ENCODE results near the gene ARID1B.

DNA sequence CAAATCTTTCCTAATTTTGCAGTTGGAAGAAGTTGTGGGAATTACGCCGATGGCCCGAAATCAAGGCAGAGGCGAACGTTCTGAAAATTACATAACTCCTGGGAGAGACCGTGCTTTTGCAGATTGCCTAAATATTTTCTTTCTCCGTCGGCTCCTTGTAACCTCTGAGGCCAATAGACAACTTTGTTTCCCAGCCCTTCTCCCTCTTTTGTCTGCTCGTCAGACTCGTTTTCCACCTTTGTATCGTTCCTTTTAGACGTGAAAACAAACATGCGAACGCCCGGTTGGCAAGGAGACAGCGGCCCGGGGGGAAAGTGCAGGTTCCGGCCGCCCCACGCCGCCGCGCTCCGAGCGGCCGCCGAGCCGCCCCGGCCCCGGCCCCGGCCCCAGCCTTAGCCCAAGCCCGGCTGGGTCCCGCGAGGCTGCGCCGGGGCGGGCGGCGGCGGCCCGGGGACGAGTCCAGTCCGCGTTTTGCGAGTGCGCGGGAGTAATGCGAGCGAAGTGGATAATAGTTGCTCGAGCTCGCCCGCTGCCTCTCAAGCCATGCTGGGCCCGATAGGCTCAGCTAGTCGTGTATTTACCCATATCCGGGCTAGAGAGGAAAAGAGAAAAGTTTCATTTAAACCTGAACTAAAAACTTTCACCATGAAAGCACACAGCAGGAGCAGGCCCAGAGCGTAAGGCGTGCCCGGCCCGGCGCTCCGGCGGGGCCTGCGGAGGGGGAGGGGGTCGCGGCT is at the start of gene ARID1B:
- TF ChIP-seq, protein P1, sequence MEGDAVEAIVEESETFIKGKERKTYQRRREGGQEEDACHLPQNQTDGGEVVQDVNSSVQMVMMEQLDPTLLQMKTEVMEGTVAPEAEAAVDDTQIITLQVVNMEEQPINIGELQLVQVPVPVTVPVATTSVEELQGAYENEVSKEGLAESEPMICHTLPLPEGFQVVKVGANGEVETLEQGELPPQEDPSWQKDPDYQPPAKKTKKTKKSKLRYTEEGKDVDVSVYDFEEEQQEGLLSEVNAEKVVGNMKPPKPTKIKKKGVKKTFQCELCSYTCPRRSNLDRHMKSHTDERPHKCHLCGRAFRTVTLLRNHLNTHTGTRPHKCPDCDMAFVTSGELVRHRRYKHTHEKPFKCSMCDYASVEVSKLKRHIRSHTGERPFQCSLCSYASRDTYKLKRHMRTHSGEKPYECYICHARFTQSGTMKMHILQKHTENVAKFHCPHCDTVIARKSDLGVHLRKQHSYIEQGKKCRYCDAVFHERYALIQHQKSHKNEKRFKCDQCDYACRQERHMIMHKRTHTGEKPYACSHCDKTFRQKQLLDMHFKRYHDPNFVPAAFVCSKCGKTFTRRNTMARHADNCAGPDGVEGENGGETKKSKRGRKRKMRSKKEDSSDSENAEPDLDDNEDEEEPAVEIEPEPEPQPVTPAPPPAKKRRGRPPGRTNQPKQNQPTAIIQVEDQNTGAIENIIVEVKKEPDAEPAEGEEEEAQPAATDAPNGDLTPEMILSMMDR (IDR thresholded peaks at IDR 0.05): no peak
- TF ChIP-seq EP300 (IDR thresholded peaks at IDR 0.05) (no peak), POLR2AphosphoS5 (IDR thresholded peaks at IDR 0.05) (peak; percentile 71 to 90 (median 80))
